Measurements from ENCODE around the gene PPM1A.

The PPM1A gene

GRCh38 chr14:60249321-60250256 lies 568 bp downstream of the PPM1A start:
- H3K27ac ChIP-seq: peak overlapping the region; percentile 99
- peak; percentile 86 for TF ChIP-seq ZFX (IDR thresholded peaks at IDR 0.05)
- TF ChIP-seq, protein P1, sequence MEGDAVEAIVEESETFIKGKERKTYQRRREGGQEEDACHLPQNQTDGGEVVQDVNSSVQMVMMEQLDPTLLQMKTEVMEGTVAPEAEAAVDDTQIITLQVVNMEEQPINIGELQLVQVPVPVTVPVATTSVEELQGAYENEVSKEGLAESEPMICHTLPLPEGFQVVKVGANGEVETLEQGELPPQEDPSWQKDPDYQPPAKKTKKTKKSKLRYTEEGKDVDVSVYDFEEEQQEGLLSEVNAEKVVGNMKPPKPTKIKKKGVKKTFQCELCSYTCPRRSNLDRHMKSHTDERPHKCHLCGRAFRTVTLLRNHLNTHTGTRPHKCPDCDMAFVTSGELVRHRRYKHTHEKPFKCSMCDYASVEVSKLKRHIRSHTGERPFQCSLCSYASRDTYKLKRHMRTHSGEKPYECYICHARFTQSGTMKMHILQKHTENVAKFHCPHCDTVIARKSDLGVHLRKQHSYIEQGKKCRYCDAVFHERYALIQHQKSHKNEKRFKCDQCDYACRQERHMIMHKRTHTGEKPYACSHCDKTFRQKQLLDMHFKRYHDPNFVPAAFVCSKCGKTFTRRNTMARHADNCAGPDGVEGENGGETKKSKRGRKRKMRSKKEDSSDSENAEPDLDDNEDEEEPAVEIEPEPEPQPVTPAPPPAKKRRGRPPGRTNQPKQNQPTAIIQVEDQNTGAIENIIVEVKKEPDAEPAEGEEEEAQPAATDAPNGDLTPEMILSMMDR (conservative IDR thresholded peaks at IDR 0.05): no peak

DNA sequence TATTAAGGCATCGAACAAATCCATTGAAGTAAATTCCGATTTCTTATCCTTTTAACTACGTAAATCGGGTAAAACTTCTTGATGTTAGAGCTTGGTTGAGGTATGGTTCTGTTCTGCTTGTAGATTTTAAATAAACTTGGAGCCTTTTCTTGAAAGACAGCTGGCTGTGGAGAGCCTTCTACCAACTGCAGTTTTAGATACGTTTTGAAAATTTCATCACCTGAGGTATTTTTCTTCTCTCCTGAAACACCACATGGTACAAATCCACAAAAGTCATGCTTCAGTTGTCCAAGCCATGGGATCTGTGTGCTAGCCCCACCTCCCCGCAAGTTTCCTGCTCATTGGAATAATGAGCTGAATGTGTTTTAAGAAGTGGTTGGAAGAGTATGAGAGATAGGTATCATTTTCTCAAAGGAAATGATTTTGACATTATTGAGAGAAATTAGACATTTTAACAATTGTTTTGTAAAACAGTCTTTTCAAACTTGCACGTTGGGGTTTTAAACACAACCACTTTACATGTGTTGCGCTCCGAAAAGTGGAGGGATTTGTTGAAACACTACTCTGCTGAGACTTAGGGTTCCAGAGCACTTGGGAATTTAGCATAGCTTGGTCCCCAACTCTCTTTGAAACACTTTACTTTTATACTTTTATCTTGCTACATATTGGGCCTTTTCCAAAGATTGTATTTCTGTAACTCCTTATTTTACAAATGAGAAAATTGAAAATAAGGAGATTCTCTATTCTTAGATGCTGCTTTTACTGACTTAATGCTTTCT lies 1.4 kb downstream of the PPM1A start:
- TF ChIP-seq ZFX (IDR thresholded peaks at IDR 0.05): no peak
- TF ChIP-seq, protein P1 (conservative IDR thresholded peaks at IDR 0.05): no peak
- H3K27ac ChIP-seq: peak overlapping the region; percentile 99

DNA sequence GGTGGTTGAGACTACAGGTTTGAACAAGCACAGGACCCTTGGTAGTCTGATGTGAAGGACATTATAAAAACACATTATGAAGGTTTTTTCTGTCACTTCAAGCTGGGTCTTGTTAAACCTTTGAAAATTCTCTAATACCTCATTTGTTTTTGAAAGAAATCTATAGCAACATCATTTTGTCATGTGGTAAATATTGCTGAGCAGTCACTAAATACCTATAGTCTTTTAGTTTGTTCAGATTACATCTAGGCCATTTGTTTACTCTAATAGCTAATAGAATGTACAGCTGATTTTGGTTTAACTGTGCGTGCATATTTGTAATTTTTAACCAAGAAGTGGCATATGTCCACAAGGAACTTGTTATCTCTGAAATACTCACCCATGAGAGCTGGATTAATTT lies 2.9 kb downstream of the PPM1A start:
- no peak for TF ChIP-seq ZFX (IDR thresholded peaks at IDR 0.05)
- TF ChIP-seq, protein P1 (conservative IDR thresholded peaks at IDR 0.05): no peak
- no peak overlapping the region for H3K27ac ChIP-seq

- TF ChIP-seq ZFX (IDR thresholded peaks at IDR 0.05): no peak
- TF ChIP-seq, protein P1 (conservative IDR thresholded peaks at IDR 0.05): no peak
- H3K27ac ChIP-seq: no peak overlapping the region
Observed at GRCh38 chr14:60252630-60253029, 3.6 kb downstream of the PPM1A start.

GRCh38 chr14:60253649-60254048 lies 4.6 kb downstream of the PPM1A start:
- H3K27ac ChIP-seq: no peak overlapping the region
- TF ChIP-seq, protein P1 (conservative IDR thresholded peaks at IDR 0.05): no peak
- TF ChIP-seq ZFX (IDR thresholded peaks at IDR 0.05): no peak

DNA sequence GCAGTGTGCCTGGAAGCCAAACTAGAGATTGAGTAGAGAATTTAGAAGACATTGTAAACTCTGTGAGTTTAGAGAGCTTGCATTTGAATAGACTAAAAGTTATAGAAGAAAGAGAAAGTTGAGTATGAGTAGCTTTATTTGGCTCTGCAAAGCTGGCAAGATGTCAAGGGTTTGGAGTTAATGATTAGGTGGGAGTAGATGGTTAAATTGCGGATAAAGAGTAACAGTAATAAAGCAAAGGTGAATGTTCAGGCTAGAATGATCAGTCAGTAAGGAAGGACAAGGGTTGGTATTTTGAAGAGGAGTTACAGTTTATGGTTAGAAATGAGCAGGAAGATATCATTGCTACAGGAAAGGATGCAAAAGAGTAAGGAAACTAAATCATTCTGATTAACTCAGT lies 5.2 kb downstream of the PPM1A start:
- TF ChIP-seq, protein P1 (conservative IDR thresholded peaks at IDR 0.05): no peak
- no peak for TF ChIP-seq ZFX (IDR thresholded peaks at IDR 0.05)
- H3K27ac ChIP-seq: no peak overlapping the region

DNA sequence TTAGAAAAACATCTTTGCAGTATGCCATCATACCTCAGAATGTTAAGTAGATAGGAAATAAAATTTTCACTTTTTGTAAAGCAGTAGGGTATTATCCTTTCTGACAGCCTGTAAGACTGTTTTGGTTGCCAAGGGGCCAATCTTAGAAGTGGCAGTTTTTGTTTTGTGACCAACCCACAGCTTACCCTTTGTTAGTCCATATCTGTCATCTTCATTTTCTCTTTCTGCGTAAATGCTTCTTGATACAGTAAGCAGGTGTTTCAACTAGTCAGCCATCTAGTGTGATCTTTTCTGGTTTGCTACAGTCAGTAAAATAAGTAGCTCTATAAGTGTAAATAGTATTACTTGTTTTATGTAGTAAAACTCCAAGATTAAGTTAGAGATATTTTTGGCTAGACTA lies 8.8 kb downstream of the PPM1A start:
- TF ChIP-seq ZFX (IDR thresholded peaks at IDR 0.05): no peak
- TF ChIP-seq, protein P1 (conservative IDR thresholded peaks at IDR 0.05): no peak
- no peak overlapping the region for H3K27ac ChIP-seq
